Common myeloid progenitor, CD34-positive (primary cell): ENCODE measurements around the gene TMEM163.

Experiments
- CTCF ChIA-PET: fragments of 350-600 bp; sonication (Branson Sonifier 250); formaldehyde crosslinking; loops from one replicate; lab custom pipeline; 2021; ENCODE audit warnings: antibody characterized with exemption; lab: Charles Lee
- POLR2A ChIA-PET: fragments of 350-600 bp; sonication (Branson Sonifier 250); formaldehyde crosslinking; loops from one replicate; lab custom pipeline; 2021; ENCODE audit warnings: antibody characterized with exemption; lab: Charles Lee
- DNase-seq, 3 donors: peaks; one replicate each; pipeline versions ENCODE4 v3.0.0 to v3.0.0-alpha.2; 2013
- H3K27ac ChIP-seq, 2 experiments: 1 replicate in 1 of 2; 2 replicates in 1 of 2; pipeline ENCODE4 v1.7.0; 2013; ENCODE audit warnings: inconsistent platforms in 2 of 2, low read length in 2 of 2, mild to moderate bottlenecking in 2 of 2, low read depth in 1 of 2, moderate library complexity in 1 of 2; ENCODE audit not compliant: severe bottlenecking in 2 of 2, insufficient read depth in 1 of 2, poor library complexity in 1 of 2
- H3K27me3 ChIP-seq, 5 experiments: replicated peaks in 2 of 5; 1 replicate in 3 of 5; 2 replicates in 2 of 5; pipeline versions ENCODE4 v1.6.1 to v1.7.0; 2013; ENCODE audit warnings: low read length in 4 of 5, mild to moderate bottlenecking in 2 of 5, moderate library complexity in 2 of 5, inconsistent platforms in 1 of 5; ENCODE audit not compliant: insufficient read depth in 5 of 5, control insufficient read depth in 4 of 5
- H3K36me3 ChIP-seq, 4 experiments: 1 replicate in 2 of 4; 2 replicates in 2 of 4; pipeline versions ENCODE4 v1.6.1 to v1.7.0; 2013; ENCODE audit warnings: low read length in 3 of 4, control low read depth in 1 of 4, mild to moderate bottlenecking in 1 of 4; ENCODE audit not compliant: control insufficient read depth in 4 of 4, insufficient read depth in 4 of 4
- H3K4me1 ChIP-seq, 4 experiments: 1 replicate in 3 of 4; 2 replicates in 1 of 4; pipeline versions ENCODE4 v1.6.1 to v1.7.1; 2013; ENCODE audit warnings: low read length in 3 of 4, mild to moderate bottlenecking in 3 of 4, control low read depth in 1 of 4, inconsistent platforms in 1 of 4, moderate library complexity in 1 of 4; ENCODE audit not compliant: control insufficient read depth in 4 of 4, insufficient read depth in 4 of 4; ENCODE audit errors: control extremely low read depth in 1 of 4
- H3K4me3 ChIP-seq, 7 experiments: 1 replicate in 4 of 7; 2 replicates in 3 of 7; pipeline versions ENCODE4 v1.5.1 to v1.7.0; 2013; ENCODE audit warnings: mild to moderate bottlenecking in 7 of 7, low read length in 6 of 7, moderate library complexity in 6 of 7, inconsistent platforms in 2 of 7, low read depth in 2 of 7, control low read depth in 1 of 7; ENCODE audit not compliant: insufficient read depth in 4 of 7, control insufficient read depth in 1 of 7; ENCODE audit errors: extremely low read depth in 1 of 7
- H3K9me3 ChIP-seq, 5 experiments: 1 replicate in 4 of 5; 2 replicates in 1 of 5; pipeline versions ENCODE4 v1.6.1 to v1.7.1; 2013; ENCODE audit warnings: low read length in 4 of 5, mild to moderate bottlenecking in 2 of 5, inconsistent platforms in 1 of 5, low read depth in 1 of 5, moderate library complexity in 1 of 5; ENCODE audit not compliant: control insufficient read depth in 4 of 5, insufficient read depth in 2 of 5; ENCODE audit errors: control extremely low read depth in 1 of 5
- WGBS: methylation state at CpG from one replicate; pipeline ENCODE4 v1.1.5; 2013; ENCODE audit not compliant: insufficient coverage; 5-methylcytosine and 5-hydroxymethylcytosine counted together

The TMEM163 gene

DNA sequence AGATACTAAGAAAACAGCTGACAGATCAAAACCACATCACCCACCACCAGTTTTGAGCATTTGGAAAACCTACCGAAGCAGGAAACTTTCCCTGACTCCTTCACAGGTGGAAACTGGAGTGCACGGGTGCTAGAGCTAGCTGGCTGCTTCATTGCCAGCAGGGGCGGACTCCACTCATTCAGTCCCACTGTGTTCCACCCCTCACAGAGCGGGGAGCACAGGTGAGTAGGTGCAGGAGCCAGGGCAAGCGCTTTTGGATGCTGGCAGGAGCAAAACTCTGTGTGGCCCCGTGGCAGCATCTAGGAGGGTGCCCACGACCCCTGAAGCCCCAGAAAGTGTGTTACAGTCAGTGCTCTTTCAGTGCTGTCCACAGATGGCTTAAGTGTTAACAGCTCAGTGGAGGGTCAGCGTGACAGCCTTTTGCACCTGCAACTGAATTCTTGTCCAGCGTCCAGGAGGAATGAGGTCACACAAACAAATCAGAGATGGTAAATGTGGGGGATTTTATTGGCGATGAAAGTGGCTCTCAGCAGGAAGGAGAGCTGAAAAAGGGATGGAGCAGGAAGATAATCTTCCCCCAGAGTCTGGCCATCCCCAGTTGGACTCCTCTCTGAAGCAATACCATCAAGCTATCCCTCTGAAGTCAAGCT lies 71.1 kb downstream of the TMEM163 start:
- 96% methylated on average over 8 of the region's 10 CpGs for WGBS
- peaks cover 0 to 2% (median 0%) of the 10 kb centered on the region in 5 experiments for H3K9me3 ChIP-seq
- H3K36me3 ChIP-seq: peaks cover 0 to 2% (median 0%) of the 10 kb centered on the region in 4 experiments
- no peak overlapping the region for H3K4me3 ChIP-seq
- POLR2A ChIA-PET: no interaction called here
- CTCF ChIA-PET: interaction anchor here (1.2 to 1.4 kb wide), 2 partner anchors 9 to 49 kb away, joined by 3 read pairs; no protein-coding TSS in a partner anchor
- no peaks in the 10 kb centered on the region for H3K4me1 ChIP-seq
- no peaks in the 10 kb centered on the region for H3K27me3 ChIP-seq
- no peak for DNase-seq
- no peak overlapping the region for H3K27ac ChIP-seq

- no peak for DNase-seq
- ChIA-PET POLR2A (no interaction called here), CTCF (no interaction called here)
- no peaks in the 10 kb centered on the region for H3K4me1 ChIP-seq
- peaks cover 0 to 2% (median 0%) of the 10 kb centered on the region in 5 experiments for H3K9me3 ChIP-seq
- no CpG with 5 or more reads among the region's 1 CpG for WGBS
- H3K27ac ChIP-seq: no peak overlapping the region
- H3K27me3 ChIP-seq: no peaks in the 10 kb centered on the region
- no peaks in the 10 kb centered on the region for H3K36me3 ChIP-seq
- no peak overlapping the region for H3K4me3 ChIP-seq
Measured at GRCh38 chr2:134642938-134643337, 75.9 kb downstream of the TMEM163 start.

- CTCF ChIA-PET: interaction anchor here (1.0 kb wide), 1 partner anchor 19 kb away, joined by 3 read pairs; no protein-coding TSS in a partner anchor
Measured at GRCh38 chr2:134640494-134640893, 78.3 kb downstream of the TMEM163 start.

GRCh38 chr2:134639265-134639664 lies 79.5 kb downstream of the TMEM163 start:
- Histone ChIP-seq H3K27me3 (no peaks in the 10 kb centered on the region), H3K27ac (no peak overlapping the region), H3K4me3 (no peak overlapping the region), H3K9me3 (peaks cover 0 to 4% (median 0%) of the 10 kb centered on the region in 5 experiments), H3K4me1 (no peaks in the 10 kb centered on the region), H3K36me3 (no peaks in the 10 kb centered on the region)
- 100% methylated on average over 2 of the region's 2 CpGs for WGBS
- ChIA-PET CTCF (interaction anchor here (0.9 to 1.3 kb wide), 3 partner anchors 9 to 179 kb away, joined by 3 read pairs; no protein-coding TSS in a partner anchor), POLR2A (interaction anchor here (0.6 kb wide), 1 partner anchor 123 kb away, joined by 3 read pairs; no protein-coding TSS in a partner anchor)
- DNase-seq: peak in 1 of 3 donors; percentile 13

More at GRCh38 chr2:134640494-134640893, 78.3 kb downstream of the TMEM163 start:
- POLR2A ChIA-PET: no interaction called here
- DNase-seq: no peak
- peaks cover 0 to 6% (median 0%) of the 10 kb centered on the region in 5 experiments for H3K9me3 ChIP-seq
- H3K36me3 ChIP-seq: no peaks in the 10 kb centered on the region
- H3K27ac ChIP-seq: no peak overlapping the region
- no peak overlapping the region for H3K4me3 ChIP-seq
- no peaks in the 10 kb centered on the region for H3K4me1 ChIP-seq
- no peaks in the 10 kb centered on the region for H3K27me3 ChIP-seq
- 87% methylated on average over 4 of the region's 4 CpGs for WGBS

GRCh38 chr2:134636714-134637113 lies 82.1 kb downstream of the TMEM163 start:
- no peaks in the 10 kb centered on the region for H3K4me1 ChIP-seq
- no peaks in the 10 kb centered on the region for H3K36me3 ChIP-seq
- H3K27ac ChIP-seq: no peak overlapping the region
- no CpG with 5 or more reads among the region's 1 CpG for WGBS
- POLR2A ChIA-PET: no interaction called here
- no peak for DNase-seq
- no peaks in the 10 kb centered on the region for H3K27me3 ChIP-seq
- peaks cover 0 to 4% (median 0%) of the 10 kb centered on the region in 5 experiments for H3K9me3 ChIP-seq
- CTCF ChIA-PET: interaction anchor here (1.3 kb wide), 1 partner anchor 20 kb away, joined by 3 read pairs; no protein-coding TSS in a partner anchor
- no peak overlapping the region for H3K4me3 ChIP-seq

- DNase-seq: no peak
- Histone ChIP-seq H3K4me3 (no peak overlapping the region), H3K9me3 (peaks cover 0 to 4% (median 0%) of the 10 kb centered on the region in 5 experiments), H3K27me3 (no peaks in the 10 kb centered on the region), H3K4me1 (no peaks in the 10 kb centered on the region), H3K27ac (no peak overlapping the region), H3K36me3 (no peaks in the 10 kb centered on the region)
- ChIA-PET POLR2A (no interaction called here), CTCF (no interaction called here)
- 100% methylated on average over 1 of the region's 2 CpGs for WGBS
Measured at GRCh38 chr2:134634054-134634753, 84.6 kb downstream of the TMEM163 start.
